Transverse colon (tissue), 4 donors: ENCODE measurements around the gene COA5. TPM values are rescaled to one million over a fixed set of nuclear protein-coding genes. Genes with fewer than 3 reads are reported as not detected.

Experiments used
- DNase-seq: peaks from one replicate; pipeline ENCODE4 v3.0.0-alpha.2; 2019
- H3K27ac ChIP-seq, 4 donors: fragments of 200-600 bp; sonication (generic); 2 replicates each; pipeline ENCODE4 v1.5.1; 2016 to 2018; ENCODE audit warnings: inconsistent platforms in 4 of 4
- H3K27me3 ChIP-seq: fragments of 200-600 bp; sonication (generic); 2 replicates; pipeline ENCODE4 v1.5.1; 2017; ENCODE audit warnings: inconsistent platforms
- H3K36me3 ChIP-seq, 4 donors: fragments of 200-600 bp; sonication (generic); 2 replicates each; pipeline ENCODE4 v1.5.1; 2017 to 2019; ENCODE audit warnings: inconsistent platforms in 4 of 4
- H3K4me1 ChIP-seq, 4 donors: fragments of 200-600 bp; sonication (generic); 2 replicates each; pipeline ENCODE4 v1.5.1; 2017 to 2020; ENCODE audit warnings: inconsistent platforms in 4 of 4
- H3K4me3 ChIP-seq, 4 donors: fragments of 200-600 bp; sonication (generic); 1 replicate in 1 of 4; 2 replicates in 3 of 4; pipeline versions ENCODE4 v1.5.1 to v1.6.1; 2017 to 2019; ENCODE audit warnings: inconsistent platforms in 4 of 4
- H3K9me3 ChIP-seq, 2 donors: fragments of 200-600 bp; sonication (generic); 2 replicates each; pipeline ENCODE4 v1.5.1; 2017 to 2019; ENCODE audit warnings: inconsistent platforms in 2 of 2
- EP300 ChIP-seq: sonication (generic); formaldehyde crosslinking; IDR thresholded peaks from one replicate; pipeline ENCODE4 v1.6.1; 2017; ENCODE audit warnings: antibody characterized with exemption, low read depth
- POLR2A ChIP-seq: fragments of 450-650 bp; IDR thresholded peaks from one replicate; pipeline ENCODE4 v1.6.1; 2016; ENCODE audit warnings: antibody characterized with exemption, mild to moderate bottlenecking, moderate library complexity
- POLR2AphosphoS5 ChIP-seq, 3 donors: sonication (generic); formaldehyde crosslinking; IDR thresholded peaks; one replicate each; pipeline ENCODE4 v1.6.1; 2016; ENCODE audit warnings: antibody characterized with exemption in 3 of 3
- WGBS, 2 donors: methylation state at CpG; one replicate each; pipeline ENCODE4 v1.1.5; 2018; ENCODE audit warnings: low coverage in 1 of 2; 5-methylcytosine and 5-hydroxymethylcytosine counted together
- in situ Hi-C, 4 donors: fragments of 200-750 bp; cut with MboI; loops; one replicate each; pipeline versions ENCODE4 v1.15.0 to v1.15.1; 2017; ENCODE audit warnings: low sequenced_read_pairs in 3 of 4, low pct_ligation_motif_present in 1 of 4, low pct_unique_long_range_greater_than_20kb in 1 of 4
- intact Hi-C: fragments of 100-400 bp; cut with DNase I; formaldehyde crosslinking; loops from one replicate; pipeline ENCODE4 v1.15.1; 2023; ENCODE audit warnings: low total_unique reads
- total RNA-seq, 4 donors: library from RNA; depleted of rRNA; stranded (reverse); fragments of >200 nt; gene quantifications; one replicate each; pipeline ENCODE4 v1.1.0, GENCODE V29; 2016
- TF ChIP-seq, protein P1 (sequence below), 5 experiments: fragments of 200-600 bp in 3 of 5; fragments of 450-650 bp in 2 of 5; sonication (generic) in 3 of 5; IDR thresholded peaks; 1 replicate in 2 of 5; 2 replicates in 3 of 5; pipeline ENCODE4 v1.5.1; 2016 to 2017; ENCODE audit warnings: antibody characterized with exemption in 5 of 5, inconsistent platforms in 3 of 5, mild to moderate bottlenecking in 2 of 5, moderate library complexity in 1 of 5

COA5 gene, protein sequence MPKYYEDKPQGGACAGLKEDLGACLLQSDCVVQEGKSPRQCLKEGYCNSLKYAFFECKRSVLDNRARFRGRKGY
- total RNA-seq = 10 to 100 TPM in 3 of 4 donors, 1 to 10 TPM in 1; 4.5 to 36.2 (median 23.2) TPM

DNA sequence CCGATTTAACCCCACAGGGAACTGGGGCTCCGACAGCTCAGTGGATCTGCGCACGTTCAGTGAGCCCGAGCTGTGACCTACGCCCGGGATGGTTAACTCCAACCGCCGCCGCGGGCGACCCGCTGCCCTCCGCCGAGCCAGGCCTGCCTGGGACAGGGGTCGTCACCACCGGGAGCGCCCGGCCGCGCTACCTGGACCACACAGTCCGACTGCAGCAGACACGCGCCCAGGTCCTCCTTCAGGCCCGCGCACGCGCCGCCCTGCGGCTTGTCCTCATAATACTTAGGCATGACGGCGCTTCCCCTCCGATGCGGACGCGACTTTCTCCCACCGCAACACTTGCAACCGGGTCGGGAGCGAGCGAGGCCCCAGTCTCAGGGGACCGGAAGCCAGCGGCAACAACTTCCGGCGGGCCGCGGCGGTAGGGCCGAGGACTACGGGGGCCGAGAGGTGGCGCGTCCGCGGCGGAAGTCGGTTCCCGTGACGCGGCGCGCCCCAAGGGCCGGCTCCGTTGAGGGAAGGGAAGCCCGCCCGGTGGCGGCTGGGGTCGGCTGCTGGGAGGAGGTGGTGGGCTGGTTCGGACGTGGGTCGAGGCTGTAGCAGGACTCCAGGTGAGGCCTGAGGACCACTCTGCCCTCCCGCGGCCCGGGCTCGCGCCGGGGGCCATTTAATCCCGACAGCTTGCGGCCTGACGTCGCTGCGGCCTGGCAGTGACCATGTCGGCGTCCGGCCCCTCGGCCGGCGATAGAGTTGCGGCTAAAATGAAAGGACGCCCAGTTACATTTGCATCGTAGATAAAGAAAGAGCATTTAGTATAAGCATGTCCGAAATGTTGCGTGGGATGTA is at the start of gene COA5, which contains the start of gene UNC50:
Gene COA5 (minus strand): TSS at position 397 of the 846 bp plus-strand sequence. CDS start 107 bp downstream, at position 290.
Gene UNC50 (plus strand): TSS at position 474 of the 846 bp plus-strand sequence. CDS start 1,171 bp downstream, outside the sequence.
- Histone ChIP-seq H3K4me3 (peak within 1 kb of the TSS; percentile 87 to 91 (median 88)), H3K27ac (peak within 1 kb of the TSS; percentile 88 to 98 (median 95)), H3K36me3 (peaks cover 0 to 9% (median 0%) of the 10 kb centered on the region in 4 donors), H3K9me3 (no peaks in the 10 kb centered on the region), H3K4me1 (peaks cover 32 to 41% (median 37%) of the 10 kb centered on the region in 4 donors), H3K27me3 (no peaks in the 10 kb centered on the region)
- intact Hi-C loops (no loop called here), in situ Hi-C loops (loop anchor here in 1 of 4 donors (10.0 kb wide), 1 partner anchor 194 kb away; no protein-coding TSS in a partner anchor)
- DNase-seq = peak; percentile 92
- WGBS, 2 donors = 1% methylated on average over 64 of the region's 93 CpGs; no CpG with 5 or more reads in 1 of the 2 donors
- TF ChIP-seq, protein P1, sequence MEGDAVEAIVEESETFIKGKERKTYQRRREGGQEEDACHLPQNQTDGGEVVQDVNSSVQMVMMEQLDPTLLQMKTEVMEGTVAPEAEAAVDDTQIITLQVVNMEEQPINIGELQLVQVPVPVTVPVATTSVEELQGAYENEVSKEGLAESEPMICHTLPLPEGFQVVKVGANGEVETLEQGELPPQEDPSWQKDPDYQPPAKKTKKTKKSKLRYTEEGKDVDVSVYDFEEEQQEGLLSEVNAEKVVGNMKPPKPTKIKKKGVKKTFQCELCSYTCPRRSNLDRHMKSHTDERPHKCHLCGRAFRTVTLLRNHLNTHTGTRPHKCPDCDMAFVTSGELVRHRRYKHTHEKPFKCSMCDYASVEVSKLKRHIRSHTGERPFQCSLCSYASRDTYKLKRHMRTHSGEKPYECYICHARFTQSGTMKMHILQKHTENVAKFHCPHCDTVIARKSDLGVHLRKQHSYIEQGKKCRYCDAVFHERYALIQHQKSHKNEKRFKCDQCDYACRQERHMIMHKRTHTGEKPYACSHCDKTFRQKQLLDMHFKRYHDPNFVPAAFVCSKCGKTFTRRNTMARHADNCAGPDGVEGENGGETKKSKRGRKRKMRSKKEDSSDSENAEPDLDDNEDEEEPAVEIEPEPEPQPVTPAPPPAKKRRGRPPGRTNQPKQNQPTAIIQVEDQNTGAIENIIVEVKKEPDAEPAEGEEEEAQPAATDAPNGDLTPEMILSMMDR (IDR thresholded peaks at IDR 0.05) = peak in 3 of 5 experiments; percentile 2 to 9 (median 7)
- TF ChIP-seq EP300 (no peak), POLR2A (peak; percentile 92), POLR2AphosphoS5 (IDR thresholded peaks at IDR 0.05) (peak; percentile 90 to 95 (median 92))

DNA sequence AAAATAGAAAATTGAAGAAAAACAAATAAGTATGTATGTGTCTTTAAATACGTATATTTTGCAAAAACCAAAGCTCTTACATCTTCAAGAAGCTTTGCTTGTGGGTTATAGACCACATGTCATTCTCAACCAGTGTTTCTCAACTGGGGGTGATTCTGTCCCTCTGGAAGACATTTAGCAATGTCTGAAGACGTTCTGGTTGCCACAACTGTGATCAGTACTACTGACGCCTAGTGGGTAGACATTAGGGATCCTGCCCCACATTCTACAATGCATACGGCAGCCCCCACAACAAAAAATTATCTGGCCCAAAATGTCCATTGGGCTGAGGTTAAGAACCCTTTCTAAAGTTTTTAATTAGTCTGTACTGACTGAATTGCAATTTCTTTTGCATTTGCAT is 48.5 kb upstream of the COA5 start:
- intact Hi-C loops = no loop called here
- 78 to 85% methylated on average over 2 to 4 of the region's 4 CpGs for WGBS, 2 donors

DNA sequence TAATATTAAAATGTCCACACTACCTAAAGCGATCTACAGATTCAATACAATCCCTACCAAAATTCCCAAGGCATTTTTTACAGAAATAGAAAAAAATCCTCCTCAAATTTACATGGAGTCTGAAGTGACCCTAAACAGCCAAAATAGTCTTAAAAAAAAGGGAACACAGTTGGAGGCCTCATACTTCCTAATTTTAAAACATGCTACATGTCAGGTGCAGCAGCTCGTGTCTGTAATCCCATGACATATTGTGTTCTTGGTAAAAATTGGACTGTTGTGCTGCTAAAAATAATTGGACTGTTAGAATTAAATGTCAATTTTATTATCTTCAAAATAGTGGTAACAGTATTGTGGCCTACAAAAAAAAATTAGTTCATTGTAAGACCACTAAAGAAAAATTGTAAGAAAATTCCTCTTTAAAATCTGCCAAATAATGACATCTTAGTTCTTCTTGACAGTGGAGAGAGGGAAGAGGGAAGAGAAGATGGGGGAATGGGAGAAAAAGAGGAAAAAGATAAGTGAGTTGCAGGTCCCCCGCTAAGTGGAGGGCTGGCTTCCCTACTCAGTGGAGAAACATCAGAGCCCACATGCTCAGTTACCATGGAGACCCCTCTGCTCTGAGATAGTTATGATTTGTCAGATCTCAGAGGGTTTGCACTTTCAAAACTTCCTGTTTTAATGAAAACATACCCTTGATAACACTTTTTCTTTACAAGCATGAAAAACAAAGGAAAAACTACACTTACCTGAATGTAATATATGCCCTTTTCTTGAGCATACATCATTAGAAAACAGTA is 46.6 kb upstream of the COA5 start:
- in situ Hi-C loops (loop anchor here in 3 of 4 donors (5.0 to 25.0 kb wide), 3 partner anchors 182 to 410 kb away; no protein-coding TSS in a partner anchor), intact Hi-C loops (loop anchor here (1.0 kb wide), 1 partner anchor 24 kb away; no protein-coding TSS in a partner anchor)
- TF ChIP-seq EP300 (no peak), POLR2A (no peak), POLR2AphosphoS5 (IDR thresholded peaks at IDR 0.05) (no peak)
- TF ChIP-seq, protein P1 (IDR thresholded peaks at IDR 0.05) = no peak
- Histone ChIP-seq H3K27me3 (no peaks in the 10 kb centered on the region), H3K36me3 (no peaks in the 10 kb centered on the region), H3K4me1 (peaks cover 0 to 34% (median 10%) of the 10 kb centered on the region in 4 donors), H3K9me3 (no peaks in the 10 kb centered on the region), H3K27ac (peak overlapping the region in 3 of 4 donors; percentile 4 to 36 (median 26)), H3K4me3 (no peak overlapping the region)
- DNase-seq = no peak
- WGBS, 2 donors = 81 to 85% methylated on average over 2 to 3 of the region's 3 CpGs

More for the DNA sequence above, 48.5 kb upstream of the COA5 start:
- Histone ChIP-seq H3K9me3 (no peaks in the 10 kb centered on the region), H3K4me1 (peaks cover 0 to 17% (median 1%) of the 10 kb centered on the region in 4 donors), H3K36me3 (peaks cover 0 to 13% (median 0%) of the 10 kb centered on the region in 4 donors), H3K27ac (no peak overlapping the region), H3K4me3 (no peak overlapping the region), H3K27me3 (no peaks in the 10 kb centered on the region)
- no peak for DNase-seq
- in situ Hi-C loops = loop anchor here in 2 of 4 donors (10.0 to 25.0 kb wide), 2 partner anchors 406 to 408 kb away; no protein-coding TSS in a partner anchor
- TF ChIP-seq, protein P1 (IDR thresholded peaks at IDR 0.05) = no peak
- TF ChIP-seq POLR2A = no peak
- no peak for TF ChIP-seq EP300
- no peak for TF ChIP-seq POLR2AphosphoS5 (IDR thresholded peaks at IDR 0.05)
